ENCODE data around the gene SLC52A3. TPM values are rescaled to one million over a fixed set of nuclear protein-coding genes. Genes with fewer than 3 reads are reported as not detected.

The SLC52A3 gene
- total and polyA plus RNA-seq, 9 of the 15 experiments (the other 6 are each of a cell fraction or from before 2014, with no cell fraction given): 0.06 to 0.60 (median 0.11) TPM

GRCh38 chr20:760751-761417 is 7.4 kb downstream of the SLC52A3 start:
- peaks cover 3 to 12% of the 10 kb centered on the region in 2 experiments; a peak in 3 of 5 replicates for H3K4me1 ChIP-seq (replicated peaks in 1 of 2; ENCODE audit: control insufficient read depth in 2 of 2, insufficient read depth in 2 of 2, low read length in 2 of 2)
- intact Hi-C loops (cut with micrococcal nuclease) (no loop called here), in situ Hi-C loops (cut with MboI) (no loop called here)
- peak overlapping the region; percentile 91 for H2AFZ ChIP-seq (ENCODE audit: low read depth, low read length)
- BruUV-seq (replicated peaks): no TSS peak
- 17% methylated on average over 23 of the region's 44 CpGs for WGBS (ENCODE audit: insufficient coverage, low coverage, missing lambda C conversion rate)
- DNase-seq (ENCODE audit: extremely low read depth in 1 of 4, low spot score in 3 of 4) (peak; percentile 77 to 86 (median 82)), FAIRE-seq (peak; percentile 37), ATAC-seq (peak; percentile 98)
- H3K4me2 ChIP-seq (ENCODE audit: insufficient read depth, low read length): peak overlapping the region; percentile 75
- H3K9me1 ChIP-seq (ENCODE audit: control insufficient read depth, insufficient read depth, low read length): peaks cover 4% of the 10 kb centered on the region
- no peak overlapping the region for H3K27ac ChIP-seq (ENCODE audit: extremely low read depth, low read depth, low read length)
- no peaks in the 10 kb centered on the region for H3K9me3 ChIP-seq (replicated peaks; ENCODE audit: control insufficient read depth, insufficient read depth, low read depth, low read length)
- H3K9ac ChIP-seq (ENCODE audit: insufficient read depth in 1 of 2, low read depth in 2 of 2, low read length in 2 of 2): peak overlapping the region in 1 of 2 experiments; percentile 78; a peak in 2 of 4 replicates
- H3K4me3 ChIP-seq: no peak overlapping the region
- H3K27me3 ChIP-seq (ENCODE audit: control insufficient read depth in 2 of 2, insufficient read depth in 2 of 2, low read length in 2 of 2): peaks cover 0 to 23% of the 10 kb centered on the region in 2 experiments; a peak in 2 of 5 replicates
- POLR2A ChIA-PET: interaction anchor here (0.6 kb wide), 2 partner anchors 12 to 158 kb away, joined by 3 to 4 read pairs; no protein-coding TSS in a partner anchor
- H3K36me3 ChIP-seq (ENCODE audit: control insufficient read depth, insufficient read depth, low read length): no peaks in the 10 kb centered on the region
- CTCF ChIA-PET (ENCODE audit: low intra/inter-chr PET ratio): no interaction called here
- H4K20me1 ChIP-seq (replicated peaks; ENCODE audit: control insufficient read depth, insufficient read depth, low read length): 0 out of 2 replicates have a peak, but pooled peaks cover 5% of the 10 kb centered on the region
- no peaks in the 10 kb centered on the region for H3K79me2 ChIP-seq (ENCODE audit: control insufficient read depth, insufficient read depth, low read length)
- 0 out of 2 replicates have a peak, but pooled peaks have one; percentile 20 for TF ChIP-seq ZNF263 (CRISPR knock-in tag; IDR thresholded peaks at IDR 0.05; ENCODE audit: borderline replicate concordance)
- TF ChIP-seq MYC (IDR thresholded peaks at IDR 0.05; ENCODE audit: low read depth, low read length): peak; percentile 69
- no peak for TF ChIP-seq MYC (CRISPR knock-in tag; IDR thresholded peaks at IDR 0.05; ENCODE audit: borderline replicate concordance, low read depth)
- TF ChIP-seq CXXC5 (CRISPR knock-in tag; IDR thresholded peaks at IDR 0.05): peak; percentile 49
- peak in 2 of 3 experiments; percentile 8 to 23 for TF ChIP-seq YY1 (IDR thresholded peaks at IDR 0.05; ENCODE audit: borderline replicate concordance in 1 of 3, control insufficient read depth in 1 of 3, extremely low read depth in 1 of 3, insufficient read depth in 3 of 3, insufficient read length in 1 of 3, insufficient replicate concordance in 2 of 3, low read depth in 1 of 3, low read length in 2 of 3)
- peak; percentile 88; the same call in 1 of the 2 replicates for TF ChIP-seq TFAP4 (CRISPR knock-in tag; IDR thresholded peaks at IDR 0.05; ENCODE audit: borderline replicate concordance)
- peak; percentile 59 to 72 for TF ChIP-seq E2F6 (IDR thresholded peaks at IDR 0.05; ENCODE audit: borderline replicate concordance in 1 of 2, extremely low read depth in 1 of 2, insufficient read depth in 1 of 2, insufficient read length in 1 of 2, low read depth in 1 of 2, low read length in 1 of 2, poor library complexity in 1 of 2, severe bottlenecking in 1 of 2)
- peak; percentile 61 for TF ChIP-seq JUND (IDR thresholded peaks at IDR 0.05; ENCODE audit: borderline replicate concordance, low read depth, low read length)
- no peak; the same call in 2 of the 3 replicates for TF ChIP-seq JUND (tag; IDR thresholded peaks at IDR 0.05; ENCODE audit: borderline replicate concordance, low read depth, low read length)
- TF ChIP-seq FOXK2 (conservative IDR thresholded peaks at IDR 0.05 in 1 of 2, IDR thresholded peaks at IDR 0.05 in 1 of 2; ENCODE audit: low read depth in 2 of 2): no peak

Measured in K562 (cell line).